Activated CD8-positive, alpha-beta memory T cell treated with anti-CD3 and anti-CD28 coated beads for 24 hours (primary cell): ENCODE results near the gene ME3.
"Not testable (repeated sequence)": the region's sequence is repeated elsewhere in the genome, so short reads cannot be mapped to it uniquely, and the experiment has no call there.

Experiments
- DNase-seq: peaks from one replicate; pipeline ENCODE4 v3.0.0-alpha.2; 2020

ME3 gene

GRCh38 chr11:86660736-86661135 is 11.7 kb downstream of the ME3 start:
- DNase-seq: no peak

GRCh38 chr11:86660088-86660487 is 12.3 kb downstream of the ME3 start:
- no peak for DNase-seq

- DNase-seq: no peak
Measured at GRCh38 chr11:86658534-86658933, 13.9 kb downstream of the ME3 start.

DNA sequence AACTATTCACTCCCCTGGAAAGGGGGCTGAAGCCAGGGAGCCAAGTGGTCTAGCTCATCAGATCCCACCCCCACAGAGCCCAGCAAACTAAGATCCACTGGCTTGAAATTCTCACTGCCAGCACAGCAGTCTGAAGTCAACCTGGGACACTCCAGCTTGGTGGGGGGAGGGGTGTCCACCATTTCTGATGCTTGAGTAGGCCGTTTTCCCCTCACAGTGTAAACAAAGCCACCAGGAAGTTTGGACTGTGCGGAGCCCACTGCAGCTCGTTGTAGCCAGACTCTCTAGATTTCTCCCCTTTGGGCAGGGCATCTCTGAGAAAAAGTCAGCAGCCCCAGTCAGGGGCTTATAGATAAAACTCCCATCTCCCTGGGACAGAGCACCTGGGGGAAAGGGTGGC is 27.2 kb downstream of the ME3 start:
- not testable (repeated sequence) for DNase-seq

DNA sequence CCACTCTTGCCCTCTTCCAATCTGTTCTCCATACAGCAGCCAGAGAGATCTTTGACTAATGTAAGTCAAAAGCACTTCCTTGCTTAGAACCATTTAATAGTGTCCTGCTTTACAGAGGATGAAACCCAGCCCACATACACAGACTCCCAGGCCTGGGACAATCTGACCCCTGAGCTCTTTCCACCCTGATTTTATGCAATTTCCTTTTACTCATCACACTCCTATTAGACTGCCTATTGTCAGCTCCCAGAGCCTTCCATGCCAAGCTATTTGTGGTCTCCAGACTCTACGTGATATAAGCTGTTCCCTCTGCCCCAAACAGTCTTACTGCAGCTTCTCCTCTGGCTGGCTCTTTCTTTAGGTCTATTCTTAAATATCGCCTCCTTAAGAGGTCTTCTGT is 28.1 kb downstream of the ME3 start:
- DNase-seq: no peak

DNA sequence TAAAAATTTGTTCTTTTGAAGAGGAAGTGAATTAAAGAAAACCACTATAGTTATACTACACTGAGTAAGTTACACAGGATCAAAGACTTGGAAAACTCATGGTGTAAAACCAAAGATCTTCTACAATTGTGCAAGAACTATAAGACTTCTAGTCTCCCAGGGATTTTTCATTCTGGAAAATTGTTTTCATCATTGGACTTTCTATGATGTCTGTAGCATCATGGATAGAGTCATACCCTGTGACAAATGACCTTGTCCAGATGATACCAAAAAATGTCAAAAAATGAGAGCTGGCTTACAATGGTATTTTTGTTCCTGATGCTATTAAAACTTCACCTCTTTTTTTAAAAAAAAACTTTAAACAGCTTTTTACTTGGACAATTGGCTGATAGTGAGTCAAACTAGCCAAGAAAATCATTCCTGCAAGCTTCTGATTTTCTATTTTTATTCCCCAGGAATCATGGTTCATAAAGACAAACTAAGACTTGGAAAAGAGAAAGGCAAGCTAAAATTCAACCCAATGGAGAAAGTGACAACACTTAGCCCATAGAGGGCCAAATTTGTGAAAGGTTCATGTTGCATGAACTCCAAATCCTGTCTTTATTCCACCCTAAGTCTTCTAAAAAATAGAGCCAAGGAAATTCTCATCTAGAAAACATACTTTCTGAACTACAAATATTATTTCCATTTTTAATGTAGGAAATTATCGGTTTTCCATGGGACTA is 30.7 kb downstream of the ME3 start:
- no peak for DNase-seq

GRCh38 chr11:86639137-86639536 is 33.3 kb downstream of the ME3 start:
- no peak for DNase-seq

DNA sequence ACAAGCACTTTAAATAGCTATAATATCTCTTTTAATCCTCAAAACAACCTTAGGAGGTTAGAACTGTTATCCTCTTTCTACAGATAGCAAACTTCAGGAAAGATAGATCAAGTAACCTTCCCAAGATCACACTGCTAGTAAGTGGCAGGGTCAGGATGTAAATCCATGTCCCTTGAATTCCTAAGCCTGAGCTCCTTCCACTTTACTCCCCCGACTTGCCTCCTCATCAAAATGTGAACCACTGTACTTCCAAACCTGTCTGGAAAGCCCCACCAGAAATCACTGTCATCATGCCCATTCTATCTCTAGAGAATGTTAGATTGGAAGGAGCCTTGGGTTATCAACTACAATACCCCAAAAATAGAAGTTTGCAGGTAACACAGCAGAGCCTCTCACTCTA is 33.7 kb downstream of the ME3 start:
- DNase-seq: no peak

GRCh38 chr11:86637988-86638387 is 34.4 kb downstream of the ME3 start:
- DNase-seq: no peak

DNA sequence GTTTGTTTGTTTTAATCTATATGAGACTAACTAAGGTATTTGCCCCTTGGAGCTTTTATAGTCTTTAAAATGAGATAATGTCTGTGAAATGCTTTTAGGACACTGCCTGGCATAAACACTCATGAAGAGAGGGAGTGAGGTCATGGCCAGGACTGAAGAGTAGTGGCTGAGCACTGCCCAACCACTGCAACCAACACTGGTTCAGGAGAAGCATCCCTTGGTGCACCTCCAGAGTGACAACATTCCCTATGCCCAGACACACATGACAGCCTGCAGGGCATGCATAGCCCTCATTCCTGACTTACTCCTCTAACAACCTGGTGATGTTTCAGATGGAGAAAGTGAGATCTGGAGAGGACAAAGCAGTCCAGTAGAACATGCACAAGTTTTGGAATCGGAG is 36.1 kb downstream of the ME3 start:
- DNase-seq: no peak

DNA sequence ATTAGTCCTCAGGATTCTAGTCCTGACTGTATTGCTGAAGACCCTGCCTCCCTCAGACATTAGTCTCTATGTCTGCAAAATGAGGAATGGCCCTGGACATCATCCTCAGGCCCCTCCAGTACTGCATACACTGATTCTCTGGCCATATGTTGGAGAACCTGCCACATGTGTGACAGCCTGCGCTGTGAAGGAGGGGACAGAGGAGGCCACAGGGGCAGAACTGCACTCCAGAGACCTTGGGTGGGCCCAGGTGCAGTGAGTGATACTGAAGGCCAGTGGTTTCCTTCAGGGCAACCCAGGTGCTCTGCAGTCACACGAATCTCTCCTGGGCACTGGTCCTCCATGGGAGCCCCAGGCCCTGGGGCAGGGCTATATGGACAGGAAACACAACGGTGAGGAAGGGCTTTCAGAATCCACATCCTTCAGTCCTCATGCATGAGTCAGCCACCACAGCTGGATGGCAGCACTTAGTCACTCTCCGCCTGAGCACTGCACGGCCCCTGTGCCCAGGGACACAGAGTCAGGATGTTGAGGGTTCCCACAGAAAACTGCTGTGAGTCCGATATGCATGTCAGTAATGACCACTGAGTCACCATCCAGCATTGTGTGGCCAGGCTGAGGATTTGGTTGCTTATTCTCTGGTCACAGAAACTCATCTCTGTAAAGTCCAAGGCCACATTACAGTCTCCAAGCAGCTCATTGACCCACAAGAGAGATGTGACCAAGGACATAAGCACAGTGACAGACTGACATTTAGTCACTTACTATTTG is 39.7 kb downstream of the ME3 start:
- DNase-seq: no peak

DNA sequence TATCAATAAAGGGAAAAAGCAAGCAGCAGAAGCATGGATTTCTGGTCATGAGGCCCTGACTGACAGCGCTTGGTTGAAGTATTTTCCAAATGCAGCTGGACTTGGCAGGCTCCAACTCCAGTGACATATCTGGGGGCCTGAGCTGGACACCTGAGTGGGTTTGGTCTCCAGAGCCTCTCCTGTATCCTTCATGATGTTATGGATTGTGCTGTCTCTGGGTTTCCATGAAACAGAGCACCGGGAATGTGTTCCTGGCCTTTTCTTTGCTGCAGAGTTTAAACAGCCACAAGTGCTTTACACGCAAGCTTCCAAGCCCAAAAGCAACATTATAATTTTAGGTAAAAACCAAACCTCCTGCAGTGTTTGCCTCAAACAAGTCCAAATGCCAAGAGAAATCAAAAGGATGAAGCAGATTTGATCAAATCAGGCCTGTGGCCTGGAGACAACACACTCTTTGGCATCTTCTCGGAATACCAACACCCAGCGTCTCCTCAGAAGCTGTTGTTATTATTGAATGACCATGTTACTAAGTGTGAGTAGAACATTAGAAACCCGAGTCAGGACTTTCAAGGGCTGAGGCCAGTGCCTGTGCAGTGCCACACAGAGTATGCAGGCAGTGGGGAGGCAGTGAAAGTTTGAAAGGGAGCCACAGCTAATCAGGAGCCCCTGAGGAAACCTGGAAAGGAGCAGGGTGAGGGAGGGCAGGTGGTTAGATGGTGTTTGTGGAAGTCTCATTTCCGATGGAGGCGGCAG is 42.0 kb downstream of the ME3 start:
- no peak for DNase-seq

DNA sequence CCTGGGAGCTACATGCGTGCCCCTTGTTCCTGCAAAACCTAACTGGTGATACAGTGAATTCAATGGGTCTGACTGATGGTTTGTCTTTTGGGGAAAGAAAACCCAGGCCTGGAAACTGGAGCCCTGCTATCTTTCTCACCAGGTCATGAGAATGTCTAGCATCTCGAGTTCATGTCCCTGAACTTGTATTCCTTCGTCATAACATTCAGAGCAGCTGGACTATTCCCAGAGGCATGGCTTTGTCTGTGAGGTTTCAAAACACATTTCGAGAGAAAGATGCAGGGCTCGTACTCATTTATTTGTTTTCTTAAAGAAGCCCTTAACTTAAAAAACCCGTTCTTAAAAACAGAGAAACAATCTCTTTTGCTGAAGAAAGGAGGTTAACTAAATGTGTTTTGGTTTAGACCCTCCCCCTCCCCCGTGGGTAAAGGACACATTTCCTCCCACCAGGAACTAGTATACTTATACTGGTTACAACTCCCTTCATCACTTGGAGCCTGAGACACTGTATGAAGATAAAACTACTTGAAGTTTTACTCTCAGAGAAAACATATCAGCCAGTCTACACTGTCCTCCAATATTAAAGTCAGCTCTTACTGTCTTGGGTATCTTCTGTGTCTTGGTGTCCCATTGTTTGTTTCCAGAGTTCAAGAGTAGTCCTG is 43.2 kb downstream of the ME3 start:
- DNase-seq: no peak

GRCh38 chr11:86627776-86628455 is 44.5 kb downstream of the ME3 start:
- no peak for DNase-seq

DNA sequence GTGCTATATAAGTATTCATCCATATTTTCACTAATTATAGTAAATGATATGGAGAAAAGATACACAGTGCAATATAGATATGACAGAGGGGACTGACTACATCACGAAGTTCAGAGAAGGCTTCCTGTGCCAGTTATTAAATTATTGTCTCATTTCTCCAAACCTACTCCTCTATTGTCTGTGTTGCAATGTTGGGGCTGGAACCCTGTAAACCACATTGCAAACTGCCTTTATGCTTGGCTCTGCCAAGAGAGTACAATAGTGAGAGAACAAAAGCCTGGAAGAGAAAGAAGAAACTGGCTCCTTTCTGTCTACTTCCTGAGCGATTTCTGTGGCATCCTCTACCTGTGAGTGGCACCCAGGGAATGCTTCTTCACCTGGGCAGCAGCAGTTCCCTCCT is 46.4 kb downstream of the ME3 start:
- no peak for DNase-seq

DNA sequence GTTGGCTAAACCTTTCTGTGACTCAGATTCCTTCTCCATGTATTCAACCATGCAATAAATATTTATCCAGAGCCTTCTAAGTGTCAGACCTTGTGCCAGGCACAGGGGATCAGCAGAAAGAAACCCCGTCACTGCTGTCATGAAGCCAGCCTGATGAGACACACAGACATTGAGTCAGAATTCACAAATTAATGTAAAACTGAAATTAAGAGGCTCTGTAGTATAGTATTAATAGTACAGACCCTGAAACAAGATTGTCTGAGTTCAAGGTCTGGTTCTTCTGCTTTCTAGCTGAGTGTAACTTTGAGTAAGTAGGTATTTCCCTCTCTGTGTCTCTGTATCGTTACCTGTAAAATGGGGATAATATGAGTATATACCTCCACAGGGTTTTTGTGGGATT is 46.9 kb downstream of the ME3 start:
- DNase-seq: no peak

- no peak for DNase-seq
Measured at GRCh38 chr11:86624366-86624765, 48.0 kb downstream of the ME3 start.

DNA sequence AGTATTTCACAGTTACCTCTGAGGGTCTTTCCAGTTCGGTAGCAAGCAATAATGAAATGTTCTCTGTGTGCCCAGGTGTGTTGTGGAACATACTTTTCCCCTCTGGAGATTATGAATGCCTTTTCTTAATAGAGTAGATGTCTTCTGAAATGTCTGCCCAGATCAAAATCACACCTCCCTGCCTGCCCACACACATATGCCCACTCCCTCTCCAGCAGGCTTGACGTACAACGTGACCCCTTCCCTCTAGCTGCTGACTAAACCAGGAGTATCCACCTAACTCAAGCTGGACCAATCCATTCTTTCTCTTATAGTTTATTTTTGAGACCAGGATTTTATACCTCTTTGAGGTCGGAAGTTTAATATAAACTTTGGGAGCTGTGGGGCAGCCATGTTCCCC is 48.7 kb downstream of the ME3 start:
- DNase-seq: no peak

DNA sequence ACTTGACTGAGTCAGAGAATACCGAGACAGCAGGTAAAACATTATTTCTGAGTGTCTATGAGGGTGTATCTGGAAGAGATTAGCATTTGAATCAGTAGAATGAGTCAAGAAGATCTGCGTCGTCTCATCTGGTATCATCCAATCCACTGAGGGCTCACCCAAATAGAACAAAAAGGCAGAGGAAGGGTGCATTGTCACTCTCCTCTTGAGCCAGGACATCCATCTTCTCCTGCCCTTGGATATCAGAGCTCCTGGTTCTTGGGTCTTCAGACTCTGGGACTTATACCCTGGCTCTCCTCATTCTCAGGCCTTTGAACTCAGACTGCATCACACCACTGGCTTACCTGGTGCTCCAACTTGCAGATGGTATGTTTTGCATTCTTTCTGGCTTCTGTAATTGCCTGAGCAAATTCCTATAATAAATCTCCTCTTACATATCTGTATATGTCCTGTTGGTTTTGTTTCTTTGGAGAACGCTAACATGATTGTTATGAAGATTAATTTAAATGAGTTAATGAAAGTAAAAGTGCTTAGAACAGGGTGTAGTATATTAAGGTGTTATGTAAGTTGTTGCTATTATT is 49.3 kb downstream of the ME3 start:
- DNase-seq: no peak

- DNase-seq: no peak
Measured at GRCh38 chr11:86621854-86622253, 50.6 kb downstream of the ME3 start.

GRCh38 chr11:86620891-86621521 is 51.4 kb downstream of the ME3 start:
- no peak for DNase-seq

DNA sequence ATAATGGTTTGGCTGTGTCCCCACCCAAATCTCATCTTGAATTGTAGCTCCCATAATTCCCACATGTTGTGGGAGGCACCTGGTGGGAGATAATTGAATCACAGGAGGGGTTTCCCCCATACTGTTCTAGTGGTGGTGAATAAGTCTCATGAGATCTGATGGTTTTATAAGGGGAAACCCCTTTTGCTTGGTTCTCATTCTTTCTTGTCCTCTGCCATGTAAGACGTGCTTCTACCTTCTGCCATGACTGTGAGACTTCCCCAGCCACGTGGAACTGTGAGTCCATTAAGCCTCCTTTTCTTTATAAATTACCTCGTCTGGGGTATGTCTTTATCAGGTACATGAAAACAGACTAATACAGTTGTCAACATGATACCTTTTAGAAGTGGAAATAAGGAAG is 53.0 kb downstream of the ME3 start:
- not testable (repeated sequence) for DNase-seq
